8988T (cell line): Measurements from ENCODE around the gene PLSCR3.

Experiments used
- DNase-seq: peaks from one replicate; pipeline ENCODE4 v3.0.0; 2011

The PLSCR3 gene

GRCh38 chr17:7426203-7426863 is 32.0 kb upstream of the PLSCR3 start:
- DNase-seq: no peak

- no peak for DNase-seq
Observed at GRCh38 chr17:7425756-7426155, 31.4 kb upstream of the PLSCR3 start.

GRCh38 chr17:7425316-7425715 is 31.0 kb upstream of the PLSCR3 start, which contains the start of gene SPEM2:
Gene SPEM2 (plus strand): TSS chr17:7425616. CDS start chr17:7425689, 73 bp downstream.
- DNase-seq: no peak

- DNase-seq: no peak
Observed at GRCh38 chr17:7423679-7424078, 29.4 kb upstream of the PLSCR3 start.

- DNase-seq: no peak
Observed at GRCh38 chr17:7421186-7421585, 26.9 kb upstream of the PLSCR3 start.

- DNase-seq: no peak
Observed at GRCh38 chr17:7419819-7420610, 25.7 kb upstream of the PLSCR3 start, which contains the start of gene SPEM1. Gene SPEM1 (plus strand): TSS chr17:7420324. CDS start chr17:7420385, 61 bp downstream.

GRCh38 chr17:7418472-7419152 is 24.3 kb upstream of the PLSCR3 start:
- no peak for DNase-seq

- DNase-seq: no peak
Observed at GRCh38 chr17:7417056-7417655, 22.8 kb upstream of the PLSCR3 start.

- no peak for DNase-seq
Observed at GRCh38 chr17:7416323-7416722, 22.0 kb upstream of the PLSCR3 start.

GRCh38 chr17:7415784-7416183 is 21.5 kb upstream of the PLSCR3 start:
- no peak for DNase-seq

GRCh38 chr17:7414837-7415236 is 20.5 kb upstream of the PLSCR3 start:
- no peak for DNase-seq

- DNase-seq: no peak
Observed at GRCh38 chr17:7413346-7413985, 19.1 kb upstream of the PLSCR3 start.

GRCh38 chr17:7411427-7411750 is 17.1 kb upstream of the PLSCR3 start:
- DNase-seq: no peak

GRCh38 chr17:7410634-7411426 is 16.5 kb upstream of the PLSCR3 start:
- no peak for DNase-seq

GRCh38 chr17:7409716-7410115 is 15.4 kb upstream of the PLSCR3 start:
- DNase-seq: no peak

- DNase-seq: no peak
Observed at GRCh38 chr17:7408863-7409262, 14.5 kb upstream of the PLSCR3 start.

- no peak for DNase-seq
Observed at GRCh38 chr17:7408252-7408727, 14.0 kb upstream of the PLSCR3 start.

- DNase-seq: no peak
Observed at GRCh38 chr17:7407485-7408251, 13.3 kb upstream of the PLSCR3 start, which contains the start of gene NLGN2. Gene NLGN2 (plus strand): TSS chr17:7407845. CDS start chr17:7408256, 411 bp downstream.

GRCh38 chr17:7407082-7407481 is 12.8 kb upstream of the PLSCR3 start:
- no peak for DNase-seq

GRCh38 chr17:7406235-7406825 is 12.0 kb upstream of the PLSCR3 start:
- no peak for DNase-seq
